Measurements from ENCODE around the gene MAN1C1. TPM values are rescaled to one million over a fixed set of nuclear protein-coding genes. Genes with fewer than 3 reads are reported as not detected.
A peak's percentile ranks its signal among the peaks of the same experiment; 100 is the strongest.

The MAN1C1 gene
- total RNA-seq, 1 donor from 2014 or later = 3.1 TPM

DNA sequence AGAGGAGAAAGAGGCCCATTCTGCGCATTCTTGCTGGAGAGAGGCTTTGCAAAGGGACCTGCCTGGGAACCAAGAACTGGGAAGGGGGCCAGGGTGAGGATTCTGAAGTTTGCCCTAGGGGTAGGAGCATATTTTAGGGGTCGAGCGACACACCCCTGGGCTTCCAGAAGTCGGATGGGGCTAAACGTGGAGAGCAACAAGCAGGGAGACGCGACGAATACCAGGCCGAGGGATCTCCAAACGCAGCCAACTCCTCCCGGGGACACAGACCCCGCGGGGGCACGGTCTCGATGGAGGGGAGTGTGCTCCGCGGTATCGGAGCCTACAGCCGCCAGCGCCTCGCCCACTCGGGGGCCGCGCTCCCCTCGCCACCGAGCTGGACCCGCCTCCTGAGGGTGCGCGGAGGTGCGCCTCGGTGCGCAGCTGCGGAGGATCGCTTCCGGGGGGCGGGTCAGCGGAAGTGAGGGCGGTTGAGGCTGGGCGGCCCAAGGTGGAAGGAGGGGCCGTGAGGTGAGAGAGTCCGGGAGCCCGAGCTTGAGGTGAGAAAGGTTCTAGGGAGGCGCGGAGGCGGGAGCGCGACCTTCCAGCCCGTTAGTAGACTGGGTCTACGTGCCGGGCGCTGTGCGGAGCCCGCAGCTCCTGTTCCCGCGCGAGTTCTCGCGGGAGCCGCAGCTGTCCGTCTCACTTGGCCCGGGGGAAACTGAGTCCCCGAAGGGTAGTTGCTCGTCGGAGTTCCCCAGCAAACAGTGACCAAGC is 203.1 kb downstream of the MAN1C1 start, which contains the start of gene MTFR1L:
MTFR1L (plus strand) TSS at position 464 of the 756 bp plus-strand sequence. CDS start 3,151 bp downstream, outside the sequence.
- DNase-seq = peak; percentile 68

DNA sequence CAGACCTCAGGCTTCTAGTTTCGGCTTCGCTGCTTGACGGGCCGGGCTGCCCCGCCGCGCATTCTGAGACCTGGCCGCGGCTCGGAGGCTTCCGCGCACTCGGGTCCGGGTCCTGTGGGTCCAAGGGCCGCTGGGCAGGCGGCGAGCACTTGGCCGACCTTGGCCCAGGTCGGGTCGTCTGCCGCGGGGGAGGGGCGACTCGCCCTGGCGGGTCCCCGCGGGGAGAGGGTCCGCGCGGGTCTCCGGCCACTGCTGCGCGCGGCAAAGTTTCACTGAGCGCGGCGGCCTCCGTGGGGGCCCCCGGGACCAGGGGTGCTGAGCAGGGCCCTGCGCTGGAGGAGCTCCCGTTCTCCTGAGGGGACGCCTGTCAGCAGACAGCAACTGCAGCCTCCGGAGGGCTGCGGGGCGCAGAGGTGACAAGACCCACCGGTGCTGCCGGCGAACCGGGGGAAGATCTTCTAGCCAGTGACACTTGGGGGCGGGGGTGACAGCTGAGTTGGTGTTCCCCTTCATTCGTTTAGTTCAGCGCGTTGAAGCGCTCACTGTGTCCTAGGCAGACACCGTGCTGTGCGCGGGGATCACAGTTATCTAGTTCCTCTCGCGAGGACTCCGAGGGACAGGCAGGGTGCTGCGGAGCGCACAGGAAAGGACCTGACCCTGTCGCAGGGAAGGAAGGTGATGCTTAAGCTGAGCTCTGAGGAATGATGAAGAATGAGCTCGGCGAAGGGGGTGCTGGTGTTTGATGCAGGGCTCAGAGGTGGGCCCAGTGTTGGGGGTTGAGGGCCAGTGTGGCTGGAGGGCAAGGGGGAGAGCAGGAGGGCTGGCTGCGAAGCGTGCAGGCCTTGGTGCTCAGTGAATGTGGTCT is 203.9 kb downstream of the MAN1C1 start:
- peak; percentile 64 for DNase-seq

DNA sequence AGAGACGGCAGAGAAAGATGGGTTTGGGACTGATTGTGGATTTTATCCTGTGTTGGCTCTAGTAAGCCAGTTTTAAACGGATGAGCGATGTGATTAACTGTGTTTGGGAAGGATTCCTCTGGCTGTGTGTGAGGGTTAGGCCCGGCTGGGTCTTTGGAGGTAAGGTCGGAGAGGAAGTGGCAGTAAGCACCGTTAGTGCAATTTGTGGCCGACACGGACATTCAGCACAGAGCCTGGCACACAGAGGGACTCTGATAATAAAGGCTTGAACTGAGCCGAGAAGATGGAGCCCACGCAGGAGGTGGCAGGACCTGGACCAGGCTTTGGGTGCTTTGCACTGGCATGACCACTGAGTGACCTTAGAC is 204.5 kb downstream of the MAN1C1 start:
- no peak for DNase-seq

DNA sequence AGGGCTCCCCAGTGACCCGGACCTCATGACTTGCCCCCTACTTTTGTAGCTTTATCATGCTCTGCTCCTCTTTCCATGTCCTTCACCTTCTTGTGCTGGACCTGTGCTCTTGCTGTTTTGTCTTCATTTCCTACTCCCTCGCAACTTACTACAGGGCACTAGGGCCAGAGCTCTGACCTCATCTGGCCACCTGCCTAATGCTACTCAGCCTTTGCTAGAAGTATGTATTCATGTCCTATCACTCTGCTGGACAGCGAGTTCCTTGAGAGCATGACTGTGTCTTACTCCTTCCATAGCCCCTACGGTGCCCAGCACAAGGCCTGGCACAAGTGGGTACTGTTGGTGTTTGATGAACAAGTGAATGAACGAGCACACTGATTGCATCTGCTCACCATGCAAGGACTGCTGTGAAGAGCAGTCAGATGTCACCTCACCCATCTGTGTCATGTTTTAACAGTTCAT is 205.1 kb downstream of the MAN1C1 start:
- peak; percentile 49 for DNase-seq

DNA sequence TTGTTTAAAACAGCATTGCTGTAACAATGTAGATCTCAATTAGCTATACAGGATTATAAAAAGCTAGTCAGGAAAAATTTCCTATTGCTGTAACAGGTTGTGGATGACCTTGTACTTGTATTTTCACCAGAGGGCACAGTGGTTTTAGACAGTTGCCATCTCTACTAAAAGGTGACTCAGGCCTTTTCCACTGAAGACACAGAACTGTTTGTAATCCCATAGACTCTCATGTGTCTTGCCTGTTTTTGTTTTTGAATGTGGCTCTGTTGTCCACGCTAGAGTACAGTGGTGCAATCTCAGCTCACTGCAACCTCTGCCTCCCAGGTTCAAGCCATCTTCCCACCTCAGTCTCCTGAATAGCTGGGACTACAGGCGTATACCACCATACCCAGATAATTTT is 209.0 kb downstream of the MAN1C1 start:
- DNase-seq = no peak

DNA sequence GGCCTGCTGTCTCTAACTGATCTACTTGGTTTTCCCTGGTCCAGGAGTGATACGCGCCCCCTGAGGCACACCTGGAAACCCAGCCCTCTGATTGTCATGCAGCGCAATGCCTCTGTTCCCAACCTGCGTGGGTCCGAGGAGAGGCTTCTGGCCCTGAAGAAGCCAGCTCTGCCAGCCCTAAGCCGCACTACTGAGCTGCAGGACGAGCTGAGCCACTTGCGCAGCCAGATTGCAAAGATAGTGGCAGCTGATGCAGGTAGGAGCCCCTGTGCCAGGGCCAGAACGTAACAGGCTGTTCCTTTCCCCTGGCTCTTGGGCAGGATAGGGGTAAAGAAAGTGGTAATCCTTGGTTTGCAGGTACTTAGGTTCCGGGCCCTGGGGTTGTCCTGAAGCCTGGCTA is 210.0 kb downstream of the MAN1C1 start:
- DNase-seq = no peak

DNA sequence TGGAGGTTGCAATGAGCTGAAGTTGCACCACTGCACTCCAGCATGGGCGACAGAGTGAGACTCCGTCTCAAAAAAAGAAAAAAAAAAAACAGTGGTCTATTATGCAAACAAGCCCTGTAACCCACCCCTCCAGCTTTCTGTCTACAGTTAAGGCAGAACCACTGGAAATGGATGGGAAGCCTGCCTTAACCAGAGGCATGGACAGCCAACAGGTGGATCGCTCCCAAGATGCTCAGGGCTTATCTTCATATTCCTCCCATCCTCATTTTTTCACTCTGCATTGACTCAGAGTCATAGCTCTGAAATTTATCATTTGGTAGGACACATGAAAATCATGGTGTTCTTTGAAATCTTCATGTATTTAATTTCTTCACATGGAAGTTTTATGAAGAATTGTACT is 211.9 kb downstream of the MAN1C1 start:
- no peak for DNase-seq

DNA sequence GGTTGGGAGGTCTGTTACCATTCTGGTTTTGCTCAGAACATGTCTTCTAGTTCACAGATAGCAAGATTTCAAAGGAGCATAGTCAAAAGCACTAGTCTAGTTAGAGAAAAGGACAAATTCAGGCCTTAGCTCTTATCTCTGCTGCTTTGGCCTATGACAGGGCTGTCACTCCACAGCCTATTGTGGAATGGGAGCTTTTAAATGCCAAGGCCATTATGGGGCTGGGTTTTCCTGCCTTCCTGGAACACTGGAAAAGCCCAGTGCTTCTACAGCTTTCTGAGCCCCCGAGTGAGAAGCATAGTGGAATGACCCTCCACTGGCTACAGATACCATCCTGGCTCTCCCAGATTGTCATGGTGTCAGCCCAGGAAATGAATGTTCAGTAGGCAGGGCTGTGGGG is 212.5 kb downstream of the MAN1C1 start:
- DNase-seq = no peak

DNA sequence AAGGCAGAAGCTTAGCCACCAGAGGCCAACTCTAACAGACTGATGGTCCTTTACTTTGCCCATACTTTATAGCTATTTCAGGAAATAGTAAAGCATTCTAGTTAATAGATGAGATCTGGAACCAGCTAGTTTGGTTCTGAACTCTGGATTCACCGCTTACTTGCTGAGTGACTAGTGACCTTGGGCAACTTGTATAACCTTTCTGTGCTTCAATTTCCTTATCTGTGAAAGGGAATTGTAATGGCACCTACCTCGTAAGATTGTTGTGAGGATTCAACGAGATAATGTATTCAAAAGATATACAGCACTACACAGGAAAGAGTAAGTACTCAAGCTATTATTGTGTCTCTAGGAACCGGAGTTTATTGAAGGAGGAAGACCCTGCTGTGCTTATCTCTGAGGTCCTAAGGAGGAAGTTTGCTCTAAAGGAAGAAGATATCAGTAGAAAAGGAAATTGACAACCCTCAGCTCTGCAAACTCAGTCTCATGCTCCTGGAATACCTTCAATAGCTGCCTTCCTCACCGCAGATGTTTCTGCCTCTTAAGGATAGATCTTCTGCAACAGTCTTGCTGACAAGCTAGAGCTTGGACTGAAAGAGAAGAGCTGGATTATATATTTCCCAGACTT is 215.1 kb downstream of the MAN1C1 start:
- DNase-seq = no peak

DNA sequence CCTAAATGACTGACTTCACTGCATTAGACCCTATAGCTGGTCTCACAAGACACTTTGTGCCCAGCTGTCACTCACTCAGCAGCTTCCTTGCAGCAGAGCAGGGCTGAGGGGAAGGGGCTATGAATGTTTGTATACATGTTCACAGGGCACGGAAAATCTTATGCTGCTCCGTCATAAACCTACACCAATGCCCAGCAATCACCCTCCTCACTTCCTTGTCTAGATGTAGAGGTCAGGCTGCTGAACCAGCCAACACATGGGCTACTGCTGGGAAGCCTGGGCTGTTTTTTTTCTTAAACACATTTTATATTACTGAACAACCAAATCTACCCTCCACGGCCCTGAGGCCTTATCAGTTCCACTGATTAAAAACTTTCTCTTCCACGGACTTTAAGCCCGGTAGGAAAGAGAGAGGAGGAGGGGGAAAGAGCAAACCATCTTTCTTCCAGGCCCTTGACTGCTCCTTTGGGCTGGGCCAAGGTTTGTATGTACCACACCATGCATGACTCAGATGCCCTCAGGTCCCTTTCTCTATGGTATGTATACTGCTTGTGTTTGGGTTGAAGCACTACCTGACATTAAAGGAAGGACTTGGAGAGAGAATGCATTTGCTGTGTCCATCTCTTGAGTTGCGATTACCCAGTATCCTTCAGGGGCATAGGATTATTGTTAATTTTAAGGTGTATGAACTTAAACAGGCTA is 215.9 kb downstream of the MAN1C1 start:
- no peak for DNase-seq

DNA sequence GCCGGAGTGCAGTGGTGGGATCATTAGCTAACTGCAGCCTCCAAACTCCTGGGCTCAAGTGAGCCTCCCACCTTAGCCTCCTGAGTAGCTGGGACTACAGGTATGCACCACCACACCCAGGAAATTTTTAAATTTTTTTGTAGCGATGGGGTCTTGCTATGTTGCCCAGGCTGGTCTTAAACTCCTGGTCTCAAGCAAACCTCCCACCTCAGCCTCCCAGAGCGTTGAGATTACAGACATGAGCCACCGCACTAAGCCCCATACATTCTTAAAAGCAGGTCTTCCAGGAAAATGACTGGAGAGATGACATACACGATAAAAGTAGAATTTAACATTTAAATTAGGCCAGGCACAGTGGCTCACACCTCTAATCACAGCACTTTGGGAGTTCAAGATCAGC is 216.6 kb downstream of the MAN1C1 start:
- no peak for DNase-seq

Other genes with a start within 250 kb of the MAN1C1 start
- 0.34 and 0.93 TPM in 2 replicates for gene RHCE, start 196.0 kb upstream of the MAN1C1 start, total RNA-seq
- gene MACO1, start 185.9 kb upstream of the MAN1C1 start, total RNA-seq = 28.5 and 29.1 TPM in 2 replicates
- gene LDLRAP1, start 73.2 kb upstream of the MAN1C1 start, total RNA-seq = 22.0 and 31.8 TPM in 2 replicates
- gene SELENON, start 183.4 kb downstream of the MAN1C1 start, total RNA-seq = 34.7 and 100 TPM in 2 replicates
- 27.4 and 34.7 TPM in 2 replicates for gene MTFR1L, start 203.2 kb downstream of the MAN1C1 start, total RNA-seq
- gene AUNIP, start 242.7 kb downstream of the MAN1C1 start, total RNA-seq = 2.0 and 5.2 TPM in 2 replicates